Upper lobe of right lung (tissue), 1 donor: ENCODE results near the gene CCDC47. TPM values are rescaled to one million over a fixed set of nuclear protein-coding genes. Genes with fewer than 3 reads are reported as not detected.

Source experiments
- ATAC-seq: fragments of 200-7000 bp; cut with Tn5 transposase; one replicate; pipeline ENCODE4 v1.9.1; 2020; ENCODE audit warnings: mild to moderate bottlenecking, moderate library complexity
- DNase-seq: peaks from one replicate; pipeline ENCODE4 v3.0.0-alpha.2; 2020
- H3K27ac ChIP-seq: fragments of 200-600 bp; one replicate; pipeline ENCODE4 v1.8.0; 2022
- H3K27me3 ChIP-seq: fragments of 200-600 bp; one replicate; pipeline ENCODE4 v1.8.0; 2022; ENCODE audit warnings: mild to moderate bottlenecking
- H3K36me3 ChIP-seq: fragments of 200-600 bp; one replicate; pipeline ENCODE4 v1.8.0; 2022
- H3K4me1 ChIP-seq: fragments of 200-600 bp; one replicate; pipeline ENCODE4 v1.8.0; 2022
- H3K4me3 ChIP-seq: fragments of 200-600 bp; one replicate; pipeline ENCODE4 v1.8.0; 2022; ENCODE audit warnings: mild to moderate bottlenecking
- H3K9me3 ChIP-seq: fragments of 200-600 bp; one replicate; pipeline ENCODE4 v1.8.0; 2022
- CTCF ChIP-seq: fragments of 200-600 bp; IDR thresholded peaks from one replicate; pipeline ENCODE4 v1.8.0; 2022; ENCODE audit warnings: antibody characterized with exemption
- intact Hi-C: fragments of 100-400 bp; cut with DNase I; formaldehyde crosslinking; loops from one replicate; pipeline ENCODE4 v1.11.0; 2022
- total RNA-seq: library from RNA; stranded (reverse); fragmentation: NEBNext Ultra II Directional; extraction: Animal tissue kit (Norgen Biotek cat#: 25700); gene quantifications from one replicate; pipeline ENCODE4 v1.2.1, GENCODE V29; 2021
- donor health status: DM: no; HTN: yes; CAD: no; lungs with severe emphysema.

The CCDC47 gene
- total RNA-seq, 1 donor from 2014 or later: 91.4 TPM

- Histone ChIP-seq H3K36me3 (peaks cover 25% of the 10 kb centered on the region), H3K4me3 (peak within 1 kb of the TSS; percentile 87), H3K27me3 (no peaks in the 10 kb centered on the region), H3K4me1 (peaks cover 35% of the 10 kb centered on the region), H3K9me3 (no peaks in the 10 kb centered on the region), H3K27ac (peak within 1 kb of the TSS; percentile 98)
- intact Hi-C loops: no loop called here
- DNase-seq (peak; percentile 94), ATAC-seq (peak; percentile 22)
- TF ChIP-seq CTCF: no peak
These were observed 958 bp upstream of the CCDC47 start, which contains the start of gene DDX42 for GRCh38 chr17:63774141-63774968. DDX42 (plus strand) TSS chr17:63774170; CDS start chr17:63787050, 12,880 bp downstream.

- H3K9me3 ChIP-seq: no peaks in the 10 kb centered on the region
- H3K36me3 ChIP-seq: peaks cover 18% of the 10 kb centered on the region
- peak overlapping the region; percentile 98 for H3K27ac ChIP-seq
- H3K4me1 ChIP-seq: peaks cover 44% of the 10 kb centered on the region
- ATAC-seq (no peak), DNase-seq (no peak)
- peak overlapping the region; percentile 87 for H3K4me3 ChIP-seq
- no peak for TF ChIP-seq CTCF
- no peaks in the 10 kb centered on the region for H3K27me3 ChIP-seq
- intact Hi-C loops: no loop called here
These were observed 561 bp downstream of the CCDC47 start for GRCh38 chr17:63772801-63773271.

DNA sequence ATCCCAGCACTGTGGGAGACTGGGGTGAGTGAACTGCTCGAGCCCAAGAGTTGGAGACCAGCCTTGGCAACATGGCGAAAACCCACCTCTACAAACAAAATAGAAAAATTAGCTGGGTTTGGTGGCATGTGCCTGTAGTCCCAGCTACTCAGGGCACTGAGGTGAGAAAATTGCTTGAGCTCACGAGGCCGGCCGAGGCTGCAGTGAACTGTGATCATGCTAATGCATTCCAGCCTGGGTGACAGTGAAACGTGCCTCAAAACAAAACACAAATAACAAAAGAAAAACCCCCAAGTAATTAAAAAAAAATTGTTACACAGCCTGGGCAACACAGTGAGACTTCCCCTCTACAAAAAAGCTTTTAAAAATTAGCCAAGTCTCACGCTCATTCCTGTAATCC lies 5.0 kb downstream of the CCDC47 start:
- no peak overlapping the region for H3K4me3 ChIP-seq
- no peaks in the 10 kb centered on the region for H3K27me3 ChIP-seq
- DNase-seq: peak; percentile 16
- H3K27ac ChIP-seq: no peak overlapping the region
- peaks cover 29% of the 10 kb centered on the region for H3K36me3 ChIP-seq
- no peak for TF ChIP-seq CTCF
- intact Hi-C loops: no loop called here
- H3K4me1 ChIP-seq: peaks cover 40% of the 10 kb centered on the region
- H3K9me3 ChIP-seq: no peaks in the 10 kb centered on the region
- no peak for ATAC-seq

DNA sequence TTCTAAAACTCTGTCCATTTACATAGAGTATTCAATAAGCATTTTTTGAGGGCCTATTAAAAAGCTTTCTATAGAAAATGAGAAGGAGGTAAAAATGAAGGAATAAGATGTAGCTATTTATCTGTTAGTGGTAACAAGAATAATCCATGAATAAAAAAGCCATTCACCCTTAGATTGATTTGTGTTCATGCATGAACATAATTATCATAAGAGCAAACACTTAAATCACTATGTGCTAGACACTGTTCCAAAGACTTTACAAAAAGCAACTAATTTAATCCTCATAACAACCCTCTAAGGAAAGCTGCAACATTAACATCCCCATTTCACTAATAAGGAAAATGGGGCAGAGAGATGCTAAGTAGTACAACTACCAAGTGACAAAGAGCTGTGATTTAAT lies 6.6 kb downstream of the CCDC47 start:
- TF ChIP-seq CTCF: no peak
- Histone ChIP-seq H3K27ac (no peak overlapping the region), H3K9me3 (no peaks in the 10 kb centered on the region), H3K4me3 (no peak overlapping the region), H3K4me1 (peaks cover 38% of the 10 kb centered on the region), H3K27me3 (no peaks in the 10 kb centered on the region), H3K36me3 (peaks cover 46% of the 10 kb centered on the region)
- ATAC-seq (no peak), DNase-seq (no peak)
- intact Hi-C loops: no loop called here

DNA sequence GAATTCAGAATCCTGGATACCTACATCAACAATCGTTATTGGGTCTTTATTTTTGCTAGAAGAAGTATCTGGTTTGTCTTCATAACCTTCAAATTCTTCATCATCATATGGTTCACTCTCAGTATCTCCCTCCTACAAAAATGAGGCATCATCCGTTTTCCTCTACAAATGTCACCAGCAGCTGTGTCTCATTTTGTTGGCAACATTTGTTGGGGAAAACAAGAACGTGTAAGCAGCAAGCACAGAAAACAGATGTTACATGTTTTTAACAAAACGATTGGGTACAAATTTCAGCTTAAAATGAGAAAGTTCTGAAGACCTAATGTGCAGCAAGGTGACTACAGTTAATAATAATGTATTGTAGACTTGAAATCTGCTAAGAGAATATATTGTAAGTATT lies 8.7 kb downstream of the CCDC47 start:
- H3K4me1 ChIP-seq: peaks cover 30% of the 10 kb centered on the region
- ATAC-seq (no peak), DNase-seq (no peak)
- H3K27ac ChIP-seq: no peak overlapping the region
- TF ChIP-seq CTCF: no peak
- intact Hi-C loops: no loop called here
- no peaks in the 10 kb centered on the region for H3K27me3 ChIP-seq
- no peak overlapping the region for H3K4me3 ChIP-seq
- H3K9me3 ChIP-seq: no peaks in the 10 kb centered on the region
- H3K36me3 ChIP-seq: peaks cover 65% of the 10 kb centered on the region
